ENCODE measurements around the gene GRM7.

Gene GRM7

GRCh38 chr3:7207928-7208327 lies 347.0 kb downstream of the GRM7 start:
- TF ChIP-seq CTCF (IDR thresholded peaks at IDR 0.05; ENCODE audit: extremely low read depth, insufficient read depth, missing control alignments), result no peak
- in situ Hi-C loops (cut with MboI; ENCODE audit: low pct_unique_long_range_greater_than_20kb, low sequenced_read_pairs, unreplicated experiment), result no loop called here
- no peak for DNase-seq (ENCODE audit: low spot score)

- in situ Hi-C loops (cut with MboI; ENCODE audit: low pct_unique_long_range_greater_than_20kb, low sequenced_read_pairs, unreplicated experiment), result no loop called here
- no peak for TF ChIP-seq CTCF (IDR thresholded peaks at IDR 0.05; ENCODE audit: extremely low read depth, insufficient read depth, missing control alignments)
- DNase-seq (ENCODE audit: low spot score), result no peak
These were observed 348.2 kb downstream of the GRM7 start for GRCh38 chr3:7209098-7209497.

- TF ChIP-seq CTCF (IDR thresholded peaks at IDR 0.05; ENCODE audit: extremely low read depth, insufficient read depth, missing control alignments), result no peak
- in situ Hi-C loops (cut with MboI; ENCODE audit: low pct_unique_long_range_greater_than_20kb, low sequenced_read_pairs, unreplicated experiment), result no loop called here
- no peak for DNase-seq (ENCODE audit: low spot score)
These were observed 350.8 kb downstream of the GRM7 start for GRCh38 chr3:7211740-7212139.

- TF ChIP-seq CTCF (IDR thresholded peaks at IDR 0.05; ENCODE audit: extremely low read depth, insufficient read depth, missing control alignments), result no peak
- in situ Hi-C loops (cut with MboI; ENCODE audit: low pct_unique_long_range_greater_than_20kb, low sequenced_read_pairs, unreplicated experiment), result no loop called here
- DNase-seq (ENCODE audit: low spot score), result no peak
These were observed 354.8 kb downstream of the GRM7 start for GRCh38 chr3:7215706-7216105.

- in situ Hi-C loops (cut with MboI; ENCODE audit: low pct_unique_long_range_greater_than_20kb, low sequenced_read_pairs, unreplicated experiment), result no loop called here
- DNase-seq (ENCODE audit: low spot score), result no peak
- TF ChIP-seq CTCF (IDR thresholded peaks at IDR 0.05; ENCODE audit: extremely low read depth, insufficient read depth, missing control alignments), result no peak
These were observed 365.5 kb downstream of the GRM7 start for GRCh38 chr3:7226393-7226792.

GRCh38 chr3:7238565-7239295 lies 377.8 kb downstream of the GRM7 start:
- DNase-seq (ENCODE audit: low spot score), result no peak
- in situ Hi-C loops (cut with MboI; ENCODE audit: low pct_unique_long_range_greater_than_20kb, low sequenced_read_pairs, unreplicated experiment), result no loop called here

More at GRCh38 chr3:7238565-7239295, 377.8 kb downstream of the GRM7 start:
- TF ChIP-seq CTCF (IDR thresholded peaks at IDR 0.05; ENCODE audit: extremely low read depth, insufficient read depth, missing control alignments), result no peak
